Measurements from ENCODE around the gene LMAN2L.

The LMAN2L gene

DNA sequence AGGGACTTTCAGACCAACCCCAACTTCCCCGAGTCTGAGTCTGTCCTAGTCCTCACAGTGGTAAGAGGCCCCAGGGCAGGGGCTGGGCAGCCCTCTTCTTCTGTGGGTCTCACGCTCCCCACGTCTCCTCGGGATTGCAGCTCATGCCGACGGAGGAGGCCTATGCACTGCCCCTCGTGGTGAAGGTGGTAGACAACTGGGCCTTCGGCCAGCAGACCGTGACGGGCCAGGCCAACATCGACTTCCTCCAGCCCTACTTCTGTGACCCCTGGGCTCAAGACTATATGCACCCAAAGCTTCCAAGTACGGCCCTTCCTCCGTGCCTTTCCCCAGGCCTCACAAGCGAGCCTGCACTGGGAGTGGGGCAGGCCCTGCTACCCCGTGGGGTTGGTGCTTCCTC is 44.3 kb downstream of the LMAN2L start:
- H3K4me1 ChIP-seq (ENCODE audit: control insufficient read depth in 2 of 2, insufficient read depth in 2 of 2, low read length in 2 of 2) = no peaks in the 10 kb centered on the region
- H3K36me3 ChIP-seq (ENCODE audit: control insufficient read depth in 2 of 2, insufficient read depth in 2 of 2, low read length in 2 of 2) = no peaks in the 10 kb centered on the region
- H3K9ac ChIP-seq (ENCODE audit: low read depth in 1 of 2, low read length in 2 of 2) = no peak overlapping the region
- no peaks in the 10 kb centered on the region for H3K9me3 ChIP-seq (ENCODE audit: control insufficient read depth in 2 of 2, low read length in 2 of 2)
- no peak overlapping the region for H3K27ac ChIP-seq (ENCODE audit: low read depth in 2 of 2, low read length in 2 of 2)
- no peak overlapping the region for H3K4me3 ChIP-seq (ENCODE audit: low read length in 2 of 2)
- no peaks in the 10 kb centered on the region for H3K27me3 ChIP-seq (ENCODE audit: control insufficient read depth in 2 of 2, insufficient read depth in 2 of 2, low read length in 2 of 2)

DNA sequence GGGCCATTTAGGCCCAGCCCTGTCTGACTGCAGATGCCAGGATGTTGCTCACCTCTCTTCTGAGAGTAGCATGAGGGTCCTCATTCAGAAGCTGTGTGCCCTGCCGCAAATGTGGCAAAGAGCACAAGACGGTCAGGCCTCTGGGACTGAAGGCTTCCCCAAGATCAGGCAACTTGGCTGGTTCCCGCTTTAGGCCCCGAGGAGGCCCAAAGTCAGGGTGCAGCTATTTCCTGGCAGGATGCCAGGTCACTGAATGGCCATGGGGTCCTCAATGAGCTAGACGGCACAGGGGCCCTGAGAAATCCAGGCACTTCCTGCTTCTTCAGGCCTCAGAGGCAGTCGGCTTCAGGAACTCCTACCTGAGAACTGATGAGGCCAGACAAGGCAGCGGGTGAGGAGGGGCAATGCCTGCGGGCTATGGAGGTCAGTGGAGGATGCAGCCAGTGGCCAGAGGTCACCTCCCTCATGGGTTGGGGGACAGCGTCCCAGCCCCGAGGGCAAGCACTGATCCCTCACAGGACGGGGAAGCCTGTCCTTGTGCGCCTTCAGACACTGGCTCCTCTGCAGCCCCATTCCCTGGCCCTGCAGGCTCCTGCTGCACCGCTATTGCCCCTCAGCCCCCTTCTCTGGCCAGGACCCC is 44.9 kb downstream of the LMAN2L start:
- Histone ChIP-seq H3K9ac (ENCODE audit: low read depth in 1 of 2, low read length in 2 of 2) (no peak overlapping the region), H3K36me3 (ENCODE audit: control insufficient read depth in 2 of 2, insufficient read depth in 2 of 2, low read length in 2 of 2) (no peaks in the 10 kb centered on the region), H3K27me3 (ENCODE audit: control insufficient read depth in 2 of 2, insufficient read depth in 2 of 2, low read length in 2 of 2) (no peaks in the 10 kb centered on the region), H3K9me3 (ENCODE audit: control insufficient read depth in 2 of 2, low read length in 2 of 2) (no peaks in the 10 kb centered on the region), H3K4me3 (ENCODE audit: low read length in 2 of 2) (no peak overlapping the region), H3K4me1 (ENCODE audit: control insufficient read depth in 2 of 2, insufficient read depth in 2 of 2, low read length in 2 of 2) (no peaks in the 10 kb centered on the region), H3K27ac (ENCODE audit: low read depth in 2 of 2, low read length in 2 of 2) (no peak overlapping the region)

DNA sequence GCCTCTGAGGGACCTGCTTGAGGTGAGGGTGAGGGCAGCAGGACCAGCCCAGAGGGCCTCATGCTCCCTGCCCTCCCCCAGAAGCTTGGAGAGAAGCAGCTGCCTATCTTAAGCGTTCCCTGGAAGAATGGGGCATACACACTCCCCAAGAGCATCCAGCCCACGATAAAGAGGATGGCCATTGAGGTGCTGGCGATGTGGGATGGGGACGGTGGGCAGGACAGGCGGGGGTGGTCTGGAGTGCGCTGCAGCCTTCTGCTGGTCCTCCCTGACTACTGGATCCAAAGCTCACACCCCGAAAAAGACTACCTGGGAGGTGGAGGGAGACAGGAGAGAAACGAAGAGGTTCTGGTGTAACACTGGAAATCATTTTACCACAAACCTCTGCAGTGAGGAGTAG is 45.6 kb downstream of the LMAN2L start:
- no peaks in the 10 kb centered on the region for H3K4me1 ChIP-seq (ENCODE audit: control insufficient read depth in 2 of 2, insufficient read depth in 2 of 2, low read length in 2 of 2)
- no peak overlapping the region for H3K4me3 ChIP-seq (ENCODE audit: low read length in 2 of 2)
- no peaks in the 10 kb centered on the region for H3K9me3 ChIP-seq (ENCODE audit: control insufficient read depth in 2 of 2, low read length in 2 of 2)
- H3K36me3 ChIP-seq (ENCODE audit: control insufficient read depth in 2 of 2, insufficient read depth in 2 of 2, low read length in 2 of 2) = no peaks in the 10 kb centered on the region
- no peak overlapping the region for H3K27ac ChIP-seq (ENCODE audit: low read depth in 2 of 2, low read length in 2 of 2)
- H3K9ac ChIP-seq (ENCODE audit: low read depth in 1 of 2, low read length in 2 of 2) = no peak overlapping the region
- no peaks in the 10 kb centered on the region for H3K27me3 ChIP-seq (ENCODE audit: control insufficient read depth in 2 of 2, insufficient read depth in 2 of 2, low read length in 2 of 2)

DNA sequence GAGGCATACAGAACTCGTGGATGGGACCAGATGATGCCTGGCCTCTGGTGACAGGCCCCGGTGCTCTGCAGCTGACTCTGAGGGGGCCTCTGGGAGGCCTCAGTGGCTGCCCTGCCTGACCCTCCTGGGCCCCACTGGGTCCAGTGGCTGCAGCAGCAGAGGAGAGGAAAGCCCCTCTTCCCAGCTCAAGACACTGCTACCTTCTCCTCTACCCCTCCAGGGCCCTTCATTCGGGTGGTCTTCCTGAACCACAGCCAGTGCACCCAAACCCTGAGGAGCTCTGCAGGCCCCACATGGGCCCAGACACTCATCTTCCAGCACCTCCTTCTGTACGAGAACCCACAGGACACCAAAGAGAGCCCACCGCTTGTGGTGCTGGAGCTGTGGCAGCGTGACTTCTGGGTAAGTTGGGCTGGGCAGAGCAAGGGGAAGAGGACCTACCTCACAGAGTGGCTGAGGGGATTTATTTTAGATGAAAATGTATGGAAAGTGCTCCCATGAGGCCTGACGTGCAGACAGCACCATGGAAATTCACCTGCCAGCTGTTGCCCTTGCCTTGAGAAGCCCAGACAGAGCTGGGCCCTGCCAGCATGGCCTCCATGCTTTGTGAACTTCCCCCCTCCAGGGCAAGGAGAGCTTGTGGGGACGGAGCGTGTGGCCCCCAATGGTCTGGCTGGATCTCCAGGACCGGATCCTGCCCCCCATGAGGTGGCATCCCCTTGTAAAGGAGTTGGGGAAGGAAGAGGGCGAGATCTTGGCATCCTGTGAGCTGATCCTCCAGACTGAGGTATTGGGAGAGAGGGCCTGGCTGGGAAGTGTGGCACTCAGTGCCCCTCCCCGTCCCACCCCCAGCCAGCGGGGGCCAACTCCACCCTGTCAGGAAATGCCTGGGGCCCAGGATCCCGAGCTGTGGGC is 46.3 kb downstream of the LMAN2L start:
- no peaks in the 10 kb centered on the region for H3K36me3 ChIP-seq (ENCODE audit: control insufficient read depth in 2 of 2, insufficient read depth in 2 of 2, low read length in 2 of 2)
- no peaks in the 10 kb centered on the region for H3K4me1 ChIP-seq (ENCODE audit: control insufficient read depth in 2 of 2, insufficient read depth in 2 of 2, low read length in 2 of 2)
- no peak overlapping the region for H3K27ac ChIP-seq (ENCODE audit: low read depth in 2 of 2, low read length in 2 of 2)
- H3K27me3 ChIP-seq (ENCODE audit: control insufficient read depth in 2 of 2, insufficient read depth in 2 of 2, low read length in 2 of 2) = no peaks in the 10 kb centered on the region
- no peak overlapping the region for H3K4me3 ChIP-seq (ENCODE audit: low read length in 2 of 2)
- no peaks in the 10 kb centered on the region for H3K9me3 ChIP-seq (ENCODE audit: control insufficient read depth in 2 of 2, low read length in 2 of 2)
- H3K9ac ChIP-seq (ENCODE audit: low read depth in 1 of 2, low read length in 2 of 2) = no peak overlapping the region

- Histone ChIP-seq H3K27ac (ENCODE audit: low read depth in 2 of 2, low read length in 2 of 2) (no peak overlapping the region), H3K4me3 (ENCODE audit: low read length in 2 of 2) (no peak overlapping the region), H3K36me3 (ENCODE audit: control insufficient read depth in 2 of 2, insufficient read depth in 2 of 2, low read length in 2 of 2) (no peaks in the 10 kb centered on the region), H3K9ac (ENCODE audit: low read depth in 1 of 2, low read length in 2 of 2) (no peak overlapping the region), H3K4me1 (ENCODE audit: control insufficient read depth in 2 of 2, insufficient read depth in 2 of 2, low read length in 2 of 2) (no peaks in the 10 kb centered on the region), H3K9me3 (ENCODE audit: control insufficient read depth in 2 of 2, low read length in 2 of 2) (no peaks in the 10 kb centered on the region), H3K27me3 (ENCODE audit: control insufficient read depth in 2 of 2, insufficient read depth in 2 of 2, low read length in 2 of 2) (no peaks in the 10 kb centered on the region)
These were observed 47.5 kb downstream of the LMAN2L start for GRCh38 chr2:96692094-96692971.

- H3K27ac ChIP-seq (ENCODE audit: low read depth in 2 of 2, low read length in 2 of 2) = no peak overlapping the region
- H3K36me3 ChIP-seq (ENCODE audit: control insufficient read depth in 2 of 2, insufficient read depth in 2 of 2, low read length in 2 of 2) = no peaks in the 10 kb centered on the region
- H3K9ac ChIP-seq (ENCODE audit: low read depth in 1 of 2, low read length in 2 of 2) = no peak overlapping the region
- no peaks in the 10 kb centered on the region for H3K9me3 ChIP-seq (ENCODE audit: control insufficient read depth in 2 of 2, low read length in 2 of 2)
- no peaks in the 10 kb centered on the region for H3K4me1 ChIP-seq (ENCODE audit: control insufficient read depth in 2 of 2, insufficient read depth in 2 of 2, low read length in 2 of 2)
- H3K27me3 ChIP-seq (ENCODE audit: control insufficient read depth in 2 of 2, insufficient read depth in 2 of 2, low read length in 2 of 2) = no peaks in the 10 kb centered on the region
- H3K4me3 ChIP-seq (ENCODE audit: low read length in 2 of 2) = no peak overlapping the region
These were observed 48.7 kb downstream of the LMAN2L start for GRCh38 chr2:96691022-96691612.

- no peak overlapping the region for H3K9ac ChIP-seq (ENCODE audit: low read depth in 1 of 2, low read length in 2 of 2)
- H3K9me3 ChIP-seq (ENCODE audit: control insufficient read depth in 2 of 2, low read length in 2 of 2) = no peaks in the 10 kb centered on the region
- no peaks in the 10 kb centered on the region for H3K4me1 ChIP-seq (ENCODE audit: control insufficient read depth in 2 of 2, insufficient read depth in 2 of 2, low read length in 2 of 2)
- no peak overlapping the region for H3K4me3 ChIP-seq (ENCODE audit: low read length in 2 of 2)
- H3K36me3 ChIP-seq (ENCODE audit: control insufficient read depth in 2 of 2, insufficient read depth in 2 of 2, low read length in 2 of 2) = no peaks in the 10 kb centered on the region
- H3K27ac ChIP-seq (ENCODE audit: low read depth in 2 of 2, low read length in 2 of 2) = no peak overlapping the region
- no peaks in the 10 kb centered on the region for H3K27me3 ChIP-seq (ENCODE audit: control insufficient read depth in 2 of 2, insufficient read depth in 2 of 2, low read length in 2 of 2)
These were observed 49.4 kb downstream of the LMAN2L start for GRCh38 chr2:96690306-96691021.

DNA sequence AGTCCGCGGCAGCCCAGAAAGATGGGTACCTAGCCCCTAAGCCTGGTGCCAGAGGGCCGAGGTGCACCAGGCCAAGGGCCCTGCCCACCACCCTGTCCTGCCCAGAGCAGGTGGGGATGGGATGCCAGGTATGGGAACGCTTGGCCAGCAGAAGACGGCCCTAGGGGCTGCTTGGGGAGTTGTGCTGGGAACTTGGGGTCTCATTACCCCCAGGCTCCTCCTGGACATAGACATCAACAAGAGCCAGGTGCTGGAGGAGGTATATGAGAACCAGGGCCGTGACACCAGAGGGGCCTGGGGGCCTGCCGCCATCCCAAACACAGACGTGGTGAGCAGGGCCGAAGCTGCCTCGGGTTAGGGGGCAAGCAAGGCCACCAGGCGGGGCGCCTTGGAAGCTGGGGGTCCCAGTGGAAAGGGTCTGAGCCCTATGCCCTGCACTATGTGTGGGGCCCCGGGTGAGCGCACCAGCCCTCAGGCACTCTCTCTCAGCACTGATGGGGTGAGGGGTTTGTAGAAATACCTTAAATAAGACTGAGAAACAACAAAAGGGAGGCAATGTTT is 50.4 kb downstream of the LMAN2L start:
- Histone ChIP-seq H3K27ac (ENCODE audit: low read depth in 2 of 2, low read length in 2 of 2) (no peak overlapping the region), H3K9ac (ENCODE audit: low read depth in 1 of 2, low read length in 2 of 2) (no peak overlapping the region), H3K36me3 (ENCODE audit: control insufficient read depth in 2 of 2, insufficient read depth in 2 of 2, low read length in 2 of 2) (no peaks in the 10 kb centered on the region), H3K4me1 (ENCODE audit: control insufficient read depth in 2 of 2, insufficient read depth in 2 of 2, low read length in 2 of 2) (no peaks in the 10 kb centered on the region), H3K9me3 (ENCODE audit: control insufficient read depth in 2 of 2, low read length in 2 of 2) (no peaks in the 10 kb centered on the region), H3K27me3 (ENCODE audit: control insufficient read depth in 2 of 2, insufficient read depth in 2 of 2, low read length in 2 of 2) (no peaks in the 10 kb centered on the region), H3K4me3 (ENCODE audit: low read length in 2 of 2) (no peak overlapping the region)

GRCh38 chr2:96688649-96689430 is 51.0 kb downstream of the LMAN2L start:
- no peaks in the 10 kb centered on the region for H3K36me3 ChIP-seq (ENCODE audit: control insufficient read depth in 2 of 2, insufficient read depth in 2 of 2, low read length in 2 of 2)
- no peak overlapping the region for H3K4me3 ChIP-seq (ENCODE audit: low read length in 2 of 2)
- no peaks in the 10 kb centered on the region for H3K4me1 ChIP-seq (ENCODE audit: control insufficient read depth in 2 of 2, insufficient read depth in 2 of 2, low read length in 2 of 2)
- no peaks in the 10 kb centered on the region for H3K27me3 ChIP-seq (ENCODE audit: control insufficient read depth in 2 of 2, insufficient read depth in 2 of 2, low read length in 2 of 2)
- H3K27ac ChIP-seq (ENCODE audit: low read depth in 2 of 2, low read length in 2 of 2) = no peak overlapping the region
- H3K9me3 ChIP-seq (ENCODE audit: control insufficient read depth in 2 of 2, low read length in 2 of 2) = no peaks in the 10 kb centered on the region
- no peak overlapping the region for H3K9ac ChIP-seq (ENCODE audit: low read depth in 1 of 2, low read length in 2 of 2)

Data from mucosa of rectum (tissue), 2 donors.